OCI-LY3 (cell line): Measurements from ENCODE around the gene SLC25A23.

Experiments
- EZH2phosphoT487 ChIP-seq: fragments of 200-600 bp; shearing (Covaris generic); IDR thresholded peaks from 2 replicates; pipeline ENCODE4 v1.6.1; 2018; ENCODE audit warnings: antibody characterized with exemption, mixed run types, low read depth
- TF ChIP-seq, protein P1 (sequence below): fragments of 200-600, 300-600 bp; sonication (generic); IDR thresholded peaks from 2 replicates; pipeline ENCODE4 v1.5.1; 2014; ENCODE audit warnings: antibody characterized with exemption, low read length, low read depth

DNA sequence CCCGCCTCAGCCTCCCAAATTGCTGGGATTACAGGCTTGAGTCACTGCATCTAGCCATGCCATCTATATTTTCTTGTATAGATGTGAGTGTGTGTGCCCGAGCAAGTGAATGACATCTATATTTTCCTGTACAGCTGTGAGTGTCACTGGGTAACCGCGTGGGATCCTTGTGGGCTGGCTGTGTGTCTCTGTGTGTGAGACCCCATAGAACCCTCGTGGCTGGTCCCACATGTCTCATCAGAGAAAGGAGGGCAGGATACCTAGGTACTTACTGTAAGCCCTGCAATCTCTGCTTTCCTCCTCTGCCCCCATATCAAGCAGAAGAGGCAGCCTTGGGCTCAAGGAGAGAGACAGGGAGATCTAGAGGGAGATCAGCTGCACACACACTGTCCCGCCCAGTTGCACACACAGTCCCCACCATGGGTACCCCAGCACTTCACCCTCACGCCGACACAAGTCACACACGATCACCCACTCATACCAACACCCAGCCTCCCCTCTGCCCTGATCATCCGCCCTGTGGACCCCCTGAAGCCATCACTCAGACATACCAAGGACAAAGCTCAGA is 21.3 kb upstream of the SLC25A23 start:
- TF ChIP-seq, protein P1, sequence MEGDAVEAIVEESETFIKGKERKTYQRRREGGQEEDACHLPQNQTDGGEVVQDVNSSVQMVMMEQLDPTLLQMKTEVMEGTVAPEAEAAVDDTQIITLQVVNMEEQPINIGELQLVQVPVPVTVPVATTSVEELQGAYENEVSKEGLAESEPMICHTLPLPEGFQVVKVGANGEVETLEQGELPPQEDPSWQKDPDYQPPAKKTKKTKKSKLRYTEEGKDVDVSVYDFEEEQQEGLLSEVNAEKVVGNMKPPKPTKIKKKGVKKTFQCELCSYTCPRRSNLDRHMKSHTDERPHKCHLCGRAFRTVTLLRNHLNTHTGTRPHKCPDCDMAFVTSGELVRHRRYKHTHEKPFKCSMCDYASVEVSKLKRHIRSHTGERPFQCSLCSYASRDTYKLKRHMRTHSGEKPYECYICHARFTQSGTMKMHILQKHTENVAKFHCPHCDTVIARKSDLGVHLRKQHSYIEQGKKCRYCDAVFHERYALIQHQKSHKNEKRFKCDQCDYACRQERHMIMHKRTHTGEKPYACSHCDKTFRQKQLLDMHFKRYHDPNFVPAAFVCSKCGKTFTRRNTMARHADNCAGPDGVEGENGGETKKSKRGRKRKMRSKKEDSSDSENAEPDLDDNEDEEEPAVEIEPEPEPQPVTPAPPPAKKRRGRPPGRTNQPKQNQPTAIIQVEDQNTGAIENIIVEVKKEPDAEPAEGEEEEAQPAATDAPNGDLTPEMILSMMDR = no peak
- TF ChIP-seq EZH2phosphoT487 = no peak
